GM12892 (cell line): ENCODE results near the gene GOT1.

Experiments
- POLR2A ChIP-seq: IDR thresholded peaks from 2 replicates; pipeline ENCODE4 v1.6.1; 2011; ENCODE audit warnings: low read depth, low read length, control low read depth
- POLR2AphosphoS5 ChIP-seq: IDR thresholded peaks from 2 replicates; pipeline ENCODE4 v1.6.1; 2011; ENCODE audit warnings: low read depth, low read length, control low read depth
- TAF1 ChIP-seq: IDR thresholded peaks from 2 replicates; pipeline ENCODE4 v1.6.1; 2011; ENCODE audit warnings: low read depth, mild to moderate bottlenecking, control low read depth, low read length, borderline replicate concordance

GRCh38 chr10:99387071-99387470, 43.4 kb downstream of the GOT1 start:
- TF ChIP-seq POLR2A (no peak), POLR2AphosphoS5 (no peak), TAF1 (no peak)
